D341Med (cell line): ENCODE results near the gene CDK19.
"Not testable (repeated sequence)": the region's sequence is repeated elsewhere in the genome, so short reads cannot be mapped to it uniquely, and the experiment has no call there.

Experiments used
- DNase-seq: peaks from one replicate; pipeline ENCODE4 v3.0.0; 2012; ENCODE audit warnings: low spot score

The CDK19 gene

GRCh38 chr6:110756817-110757216 lies 58.5 kb downstream of the CDK19 start:
- no peak for DNase-seq

GRCh38 chr6:110755411-110755834 lies 59.8 kb downstream of the CDK19 start:
- no peak for DNase-seq

GRCh38 chr6:110753936-110754668 lies 61.2 kb downstream of the CDK19 start:
- DNase-seq: not testable (repeated sequence)

- no peak for DNase-seq
Measured at GRCh38 chr6:110748453-110748852, 66.8 kb downstream of the CDK19 start.

GRCh38 chr6:110746680-110747079 lies 68.6 kb downstream of the CDK19 start:
- no peak for DNase-seq

GRCh38 chr6:110744991-110745390 lies 70.3 kb downstream of the CDK19 start:
- no peak for DNase-seq

- DNase-seq: not testable (repeated sequence)
Measured at GRCh38 chr6:110742552-110742951, 72.7 kb downstream of the CDK19 start.

GRCh38 chr6:110741517-110741916 lies 73.8 kb downstream of the CDK19 start:
- no peak for DNase-seq

GRCh38 chr6:110738899-110739365 lies 76.3 kb downstream of the CDK19 start:
- DNase-seq: no peak

- no peak for DNase-seq
Measured at GRCh38 chr6:110735666-110736065, 79.6 kb downstream of the CDK19 start.

- DNase-seq: no peak
Measured at GRCh38 chr6:110731898-110732297, 83.4 kb downstream of the CDK19 start.

GRCh38 chr6:110731196-110731595 lies 84.1 kb downstream of the CDK19 start:
- DNase-seq: no peak

- no peak for DNase-seq
Measured at GRCh38 chr6:110728501-110728900, 86.8 kb downstream of the CDK19 start.

- no peak for DNase-seq
Measured at GRCh38 chr6:110723017-110723416, 92.3 kb downstream of the CDK19 start.

- DNase-seq: no peak
Measured at GRCh38 chr6:110720066-110720465, 95.2 kb downstream of the CDK19 start.

- DNase-seq: not testable (repeated sequence)
Measured at GRCh38 chr6:110719601-110720000, 95.7 kb downstream of the CDK19 start.

- no peak for DNase-seq
Measured at GRCh38 chr6:110714143-110714542, 101.1 kb downstream of the CDK19 start.

- no peak for DNase-seq
Measured at GRCh38 chr6:110712238-110712637, 103.0 kb downstream of the CDK19 start.

- no peak for DNase-seq
Measured at GRCh38 chr6:110710115-110710514, 105.2 kb downstream of the CDK19 start.

GRCh38 chr6:110708295-110708950 lies 106.8 kb downstream of the CDK19 start:
- no peak for DNase-seq

GRCh38 chr6:110705543-110705942 lies 109.7 kb downstream of the CDK19 start:
- no peak for DNase-seq

- no peak for DNase-seq
Measured at GRCh38 chr6:110703906-110704594, 111.2 kb downstream of the CDK19 start.
